ENCODE results near the gene CERCAM.
A peak's percentile ranks its signal among the peaks of the same experiment; 100 is the strongest.

The CERCAM gene, protein sequence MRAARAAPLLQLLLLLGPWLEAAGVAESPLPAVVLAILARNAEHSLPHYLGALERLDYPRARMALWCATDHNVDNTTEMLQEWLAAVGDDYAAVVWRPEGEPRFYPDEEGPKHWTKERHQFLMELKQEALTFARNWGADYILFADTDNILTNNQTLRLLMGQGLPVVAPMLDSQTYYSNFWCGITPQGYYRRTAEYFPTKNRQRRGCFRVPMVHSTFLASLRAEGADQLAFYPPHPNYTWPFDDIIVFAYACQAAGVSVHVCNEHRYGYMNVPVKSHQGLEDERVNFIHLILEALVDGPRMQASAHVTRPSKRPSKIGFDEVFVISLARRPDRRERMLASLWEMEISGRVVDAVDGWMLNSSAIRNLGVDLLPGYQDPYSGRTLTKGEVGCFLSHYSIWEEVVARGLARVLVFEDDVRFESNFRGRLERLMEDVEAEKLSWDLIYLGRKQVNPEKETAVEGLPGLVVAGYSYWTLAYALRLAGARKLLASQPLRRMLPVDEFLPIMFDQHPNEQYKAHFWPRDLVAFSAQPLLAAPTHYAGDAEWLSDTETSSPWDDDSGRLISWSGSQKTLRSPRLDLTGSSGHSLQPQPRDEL

GRCh38 chr9:128420651-128421481, at the start of gene CERCAM:
CERCAM (plus strand) TSS chr9:128420857; CDS start chr9:128420878, 21 bp downstream.
- DNase-seq = peak; percentile 80

- DNase-seq = no peak
These were observed 49.0 kb upstream of the CERCAM start for GRCh38 chr9:128371630-128372117.

GRCh38 chr9:128372188-128372641, 48.4 kb upstream of the CERCAM start:
- DNase-seq = no peak

DNA sequence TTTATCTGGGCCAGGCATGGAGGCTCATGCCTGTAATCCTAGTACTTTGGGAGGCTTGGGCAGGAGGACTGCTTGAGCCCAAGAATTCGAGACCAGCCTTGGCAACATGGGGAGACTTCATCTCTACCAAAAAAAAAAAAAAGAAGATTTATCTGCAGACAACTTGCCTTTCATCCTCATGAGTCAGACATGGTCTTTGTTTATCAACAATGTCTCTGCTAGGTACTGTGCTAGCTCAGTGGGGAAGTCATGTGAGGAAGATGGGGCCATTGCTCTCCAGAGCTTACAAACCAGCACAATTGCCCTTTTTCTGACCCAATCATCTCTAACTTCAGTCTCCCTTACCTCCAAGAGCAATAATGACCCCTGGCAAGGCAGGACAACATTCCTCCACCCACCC, 47.9 kb upstream of the CERCAM start:
- DNase-seq = no peak

DNA sequence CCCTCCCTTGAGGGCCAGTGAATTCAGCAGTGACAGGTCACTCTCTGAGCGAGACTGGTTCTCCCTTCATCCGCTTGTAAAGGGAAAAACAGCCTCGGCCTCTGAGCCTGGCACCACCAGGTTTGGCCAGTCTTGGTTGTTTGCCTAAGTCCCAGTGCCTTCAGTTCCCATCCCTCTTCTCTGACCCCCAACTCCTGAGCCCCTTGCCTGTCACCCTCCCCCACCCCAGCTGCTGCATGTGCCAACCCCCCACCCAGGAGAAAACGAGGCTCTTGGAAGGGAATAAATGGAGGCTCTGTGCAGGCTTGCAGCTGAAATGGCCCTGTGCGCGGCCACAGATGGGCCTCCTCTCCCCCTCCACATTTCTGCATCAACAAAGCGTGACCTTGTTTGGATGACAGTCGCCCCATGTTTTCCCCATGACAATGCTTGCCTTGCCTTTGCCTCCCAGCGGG, 46.4 kb upstream of the CERCAM start:
- no peak for DNase-seq

- no peak for DNase-seq
These were observed 44.8 kb upstream of the CERCAM start for GRCh38 chr9:128375865-128376264.

GRCh38 chr9:128382261-128382660, 38.4 kb upstream of the CERCAM start:
- no peak for DNase-seq

DNA sequence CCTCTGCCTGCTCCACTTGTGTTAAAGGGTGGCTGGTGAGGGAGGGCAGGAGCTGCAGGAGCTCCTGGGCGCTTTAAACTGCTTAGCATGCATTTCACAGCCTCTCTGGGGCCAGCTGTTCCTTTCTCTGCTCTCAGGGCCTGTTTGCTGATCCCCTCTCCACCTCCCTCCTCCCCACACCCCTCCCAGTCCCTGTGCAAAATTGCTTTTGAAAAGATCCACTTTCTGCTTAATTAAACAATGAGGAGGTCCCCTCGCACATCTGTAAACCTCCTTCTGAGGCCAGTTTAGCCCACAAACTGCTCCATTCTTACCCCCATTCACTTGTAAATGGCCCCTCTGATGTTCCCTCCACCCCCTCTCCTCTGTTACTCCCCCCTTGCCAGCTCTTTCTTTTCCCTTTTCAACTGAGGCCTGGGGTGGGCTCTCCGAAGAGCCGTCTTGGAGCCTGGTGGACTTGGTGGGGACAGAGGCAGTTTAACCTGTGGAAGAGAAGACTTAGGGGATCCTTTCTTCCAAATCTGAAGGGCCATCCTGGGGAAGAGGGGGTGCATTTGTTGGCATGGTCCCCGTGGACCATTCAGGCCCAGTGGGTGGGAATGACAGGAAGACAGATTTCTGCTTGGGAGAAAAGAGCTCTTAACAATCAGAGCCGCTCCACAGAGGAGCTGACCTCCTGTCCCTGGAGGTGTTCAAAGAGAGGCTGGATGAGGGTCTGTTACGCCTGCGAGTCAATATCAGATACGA, 37.5 kb upstream of the CERCAM start:
- no peak for DNase-seq

DNA sequence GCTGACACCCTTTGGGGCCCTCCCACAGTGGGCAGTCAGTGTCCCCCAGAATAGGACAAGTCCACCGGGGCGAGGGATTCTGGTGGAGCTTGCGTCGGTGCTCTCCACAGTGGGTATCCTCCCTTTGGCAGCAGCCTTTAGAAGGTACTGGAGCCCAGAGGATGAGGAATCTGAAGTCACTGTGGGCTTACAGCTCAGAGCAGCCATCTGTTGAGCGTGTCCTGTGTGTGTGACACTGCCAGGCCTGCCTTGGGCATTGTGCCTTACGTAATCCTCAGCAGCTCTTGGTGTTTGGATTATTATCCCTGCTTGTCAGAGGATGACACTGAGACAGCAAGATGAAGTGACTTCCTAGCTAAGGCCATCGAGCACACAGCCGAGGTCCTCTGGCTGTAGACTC, 36.9 kb upstream of the CERCAM start:
- no peak for DNase-seq

- DNase-seq = no peak
These were observed 35.7 kb upstream of the CERCAM start for GRCh38 chr9:128384801-128385495.

DNA sequence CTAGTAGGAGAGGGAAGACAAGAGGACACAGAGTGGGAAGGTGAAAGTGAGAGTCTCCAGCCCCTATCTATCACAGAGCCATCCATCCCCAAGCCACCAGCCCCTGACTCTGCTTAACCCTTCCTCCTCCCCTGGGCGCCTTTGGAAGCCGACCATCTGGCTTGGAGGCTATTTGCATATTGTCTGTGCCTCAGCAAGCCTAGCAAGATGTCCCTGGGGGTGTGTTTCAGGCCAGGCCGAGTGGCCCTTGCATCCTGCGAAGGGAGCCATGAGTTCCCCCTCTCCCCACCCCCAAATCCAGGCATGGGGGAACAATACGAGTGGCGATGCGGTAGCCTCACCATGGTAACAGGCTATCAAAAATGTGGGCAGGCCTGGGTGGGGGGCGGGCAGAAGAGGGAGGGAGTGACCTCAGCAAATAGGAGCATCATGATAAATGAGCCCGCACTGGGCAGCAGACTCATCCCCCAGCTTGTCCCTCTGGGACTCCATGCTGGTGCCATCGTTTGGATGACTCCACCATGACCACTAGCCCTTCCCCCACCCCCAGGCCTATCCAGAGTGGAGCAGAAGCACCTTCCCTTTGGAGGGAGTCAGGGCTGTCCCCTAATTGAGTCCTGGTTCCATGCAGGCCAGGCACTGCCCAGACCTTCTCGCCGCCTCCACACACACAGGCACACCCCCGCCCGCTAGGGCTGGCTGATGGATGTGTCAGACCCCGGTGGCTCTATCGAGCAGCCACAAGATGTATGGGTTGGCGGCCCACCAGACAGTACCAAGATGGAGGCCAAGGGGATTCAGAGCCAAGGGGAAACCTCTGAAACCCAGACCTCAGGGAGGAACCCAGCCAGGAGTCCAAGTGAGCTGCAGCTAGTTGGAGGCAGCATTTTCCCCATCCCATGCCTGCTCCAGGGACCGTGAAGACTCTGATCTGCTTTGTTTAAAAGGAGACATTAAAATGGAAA, 34.9 kb upstream of the CERCAM start:
- no peak for DNase-seq

DNA sequence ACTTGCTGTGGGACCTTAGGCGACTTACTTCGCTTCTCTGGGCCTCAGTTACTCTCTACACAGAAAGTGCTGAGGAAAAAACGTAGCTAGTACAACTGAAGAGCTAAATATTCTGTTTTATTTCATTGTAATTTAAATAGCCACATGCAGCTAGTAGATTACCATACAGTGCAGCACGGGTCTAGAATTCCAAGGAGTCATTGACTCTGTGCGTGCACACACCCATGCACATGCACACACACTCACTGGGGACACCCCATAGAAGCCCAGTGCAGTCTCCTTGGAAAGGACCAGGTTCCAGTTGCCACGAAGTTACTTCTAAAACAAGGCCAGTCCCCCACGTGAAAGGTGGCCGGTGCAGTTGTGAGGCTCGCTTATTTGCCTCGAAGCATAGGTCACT, 32.5 kb upstream of the CERCAM start:
- no peak for DNase-seq

- no peak for DNase-seq
These were observed 31.1 kb upstream of the CERCAM start for GRCh38 chr9:128389395-128390149.

- DNase-seq = no peak
These were observed 30.4 kb upstream of the CERCAM start for GRCh38 chr9:128390150-128390812.

GRCh38 chr9:128390813-128391711, 29.6 kb upstream of the CERCAM start:
- DNase-seq = no peak

DNA sequence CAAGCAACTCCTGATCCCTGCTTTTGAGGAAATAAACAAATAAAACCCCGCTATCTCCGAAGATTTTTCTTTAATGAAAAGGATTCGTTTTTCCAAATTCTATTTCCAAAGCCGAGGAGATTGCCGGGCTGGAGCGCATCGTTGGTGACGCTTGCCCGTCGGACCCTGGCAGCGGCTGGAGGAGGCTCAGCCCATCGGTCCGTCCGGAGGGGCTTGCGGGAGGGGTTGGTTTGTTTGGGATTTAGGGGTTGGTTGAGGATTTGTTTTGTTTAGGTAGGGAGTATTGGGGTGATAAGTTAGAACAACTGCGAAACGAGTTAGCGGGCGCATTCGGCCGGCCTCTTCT, 28.7 kb upstream of the CERCAM start:
- DNase-seq = no peak

DNA sequence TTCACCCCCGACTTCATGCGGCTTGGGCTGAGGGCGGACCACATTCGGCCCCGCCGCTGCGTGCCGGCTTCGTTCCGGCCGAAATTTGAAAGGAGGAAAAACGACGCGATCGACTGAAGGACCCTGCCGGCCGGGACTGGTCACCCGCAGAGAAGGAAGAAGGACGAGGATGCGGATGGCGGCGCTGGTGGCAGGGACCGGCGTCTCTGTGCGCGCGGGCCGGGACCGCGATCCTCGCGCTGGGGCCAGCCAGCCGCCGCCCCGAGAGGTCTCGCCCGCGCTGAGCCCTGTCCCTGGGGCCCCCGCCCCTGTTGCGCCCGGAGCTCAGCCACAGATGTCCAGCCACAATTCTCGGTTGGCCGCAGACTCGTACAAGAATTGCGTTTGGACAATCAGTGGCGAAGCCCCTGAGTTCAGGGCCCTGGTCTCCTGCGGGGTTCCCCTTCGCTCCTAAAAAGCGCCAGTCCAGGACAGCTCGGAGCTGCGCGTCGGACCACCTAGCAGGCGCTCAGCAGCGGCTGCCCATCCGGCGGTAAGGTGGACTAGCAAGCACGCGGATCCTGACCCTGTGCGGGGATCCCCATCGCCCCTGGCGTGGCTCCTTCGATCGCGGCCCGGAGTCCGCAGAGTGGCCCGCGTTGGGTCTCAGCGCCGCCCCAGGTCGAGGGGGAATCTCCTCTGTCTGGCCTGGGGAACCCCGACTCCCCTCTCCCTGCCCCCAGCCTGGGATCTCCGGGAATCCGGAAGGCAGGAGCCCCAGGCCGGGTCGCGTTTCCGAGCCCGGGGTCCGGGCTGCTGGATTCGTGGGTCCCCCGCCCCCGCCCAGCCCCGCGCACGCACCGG, 28.1 kb upstream of the CERCAM start:
- DNase-seq = no peak
